SKM-1 (cell line): Measurements from ENCODE around the gene RAB9B.
"Not testable (repeated sequence)": the region's sequence is repeated elsewhere in the genome, so short reads cannot be mapped to it uniquely, and the experiment has no call there.

Experiments
- DNase-seq: peaks from one replicate; lab custom pipeline; 2025; ENCODE audit not compliant: unreplicated experiment; lab: John Stamatoyannopoulos, UW

RAB9B gene

GRCh38 chrX:103817101-103817500 lies 15.0 kb downstream of the RAB9B start:
- not testable (repeated sequence) for DNase-seq

GRCh38 chrX:103811858-103812257 lies 20.2 kb downstream of the RAB9B start:
- DNase-seq = no peak

GRCh38 chrX:103806862-103807474 lies 25.1 kb downstream of the RAB9B start:
- DNase-seq = no peak

GRCh38 chrX:103805860-103806259 lies 26.2 kb downstream of the RAB9B start:
- DNase-seq = no peak

- no peak for DNase-seq
Observed at GRCh38 chrX:103800318-103800717, 31.7 kb downstream of the RAB9B start.

GRCh38 chrX:103797691-103798090 lies 34.4 kb downstream of the RAB9B start:
- DNase-seq = no peak

- no peak for DNase-seq
Observed at GRCh38 chrX:103794119-103794518, 37.9 kb downstream of the RAB9B start.

- DNase-seq = no peak
Observed at GRCh38 chrX:103793545-103793940, 38.5 kb downstream of the RAB9B start.

GRCh38 chrX:103792916-103793544 lies 39.0 kb downstream of the RAB9B start:
- no peak for DNase-seq

- no peak for DNase-seq
Observed at GRCh38 chrX:103791826-103792485, 40.1 kb downstream of the RAB9B start.

GRCh38 chrX:103791228-103791627 lies 40.8 kb downstream of the RAB9B start:
- no peak for DNase-seq

GRCh38 chrX:103789004-103789403 lies 43.1 kb downstream of the RAB9B start:
- peak; percentile 1 for DNase-seq

GRCh38 chrX:103783971-103784370 lies 48.1 kb downstream of the RAB9B start:
- DNase-seq = no peak

- no peak for DNase-seq
Observed at GRCh38 chrX:103783196-103783595, 48.9 kb downstream of the RAB9B start.

- DNase-seq = no peak
Observed at GRCh38 chrX:103782640-103783039, 49.4 kb downstream of the RAB9B start.

- no peak for DNase-seq
Observed at GRCh38 chrX:103781706-103782105, 50.4 kb downstream of the RAB9B start.

- no peak for DNase-seq
Observed at GRCh38 chrX:103781062-103781402, 51.0 kb downstream of the RAB9B start.

GRCh38 chrX:103780336-103781061 lies 51.6 kb downstream of the RAB9B start:
- no peak for DNase-seq

GRCh38 chrX:103779141-103779789 lies 52.8 kb downstream of the RAB9B start:
- no peak for DNase-seq

GRCh38 chrX:103776546-103776945 lies 55.5 kb downstream of the RAB9B start, which contains the start of gene PLP1:
TSS of gene PLP1 (plus strand) at chrX:103776840. CDS start at chrX:103776996, 156 bp downstream.
- DNase-seq = no peak

GRCh38 chrX:103774070-103774642 lies 57.9 kb downstream of the RAB9B start:
- no peak for DNase-seq
